Immature natural killer cell (primary cell): ENCODE measurements around the gene TRIP6. TPM values are rescaled to one million over a fixed set of nuclear protein-coding genes. Genes with fewer than 3 reads are reported as not detected.
A peak's percentile ranks its signal among the peaks of the same experiment; 100 is the strongest.

ENCODE experiments used
- DNase-seq, 3 donors: peaks; one replicate each; pipeline ENCODE4 v3.0.0; 2022; ENCODE audit warnings: mixed read lengths in 1 of 3
- H3K27ac Mint-ChIP-seq, 6 donors: one replicate each; pipeline ENCODE4 v1.8.0; 2020; ENCODE audit warnings: mixed read lengths in 6 of 6, mild to moderate bottlenecking in 5 of 6, inconsistent platforms in 4 of 6, moderate library complexity in 3 of 6
- H3K27me3 Mint-ChIP-seq, 3 donors: one replicate each; pipeline ENCODE4 v1.8.0; 2020 to 2021; ENCODE audit warnings: low read depth in 3 of 3, mild to moderate bottlenecking in 3 of 3, mixed read lengths in 3 of 3, moderate library complexity in 3 of 3, inconsistent platforms in 1 of 3
- H3K36me3 Mint-ChIP-seq, 3 donors: one replicate each; pipeline ENCODE4 v1.8.0; 2020; ENCODE audit warnings: mixed read lengths in 3 of 3, inconsistent platforms in 2 of 3, mild to moderate bottlenecking in 2 of 3
- H3K4me1 Mint-ChIP-seq, 2 donors: one replicate each; pipeline ENCODE4 v1.8.0; 2020; ENCODE audit warnings: inconsistent platforms in 2 of 2, mild to moderate bottlenecking in 2 of 2, mixed read lengths in 2 of 2, moderate library complexity in 1 of 2
- H3K4me3 Mint-ChIP-seq, 5 donors: one replicate each; pipeline ENCODE4 v1.8.0; 2020; ENCODE audit warnings: mild to moderate bottlenecking in 5 of 5, mixed read lengths in 5 of 5, inconsistent platforms in 3 of 5, moderate library complexity in 3 of 5
- H3K9me3 Mint-ChIP-seq, 6 donors: one replicate each; pipeline ENCODE4 v1.8.0; 2020; ENCODE audit warnings: mild to moderate bottlenecking in 6 of 6, mixed read lengths in 6 of 6, inconsistent platforms in 4 of 6, moderate library complexity in 3 of 6
- polyA plus RNA-seq, 3 donors: library from polyadenylated mRNA; unstranded; fragments of 300-500 nt; fragmentation: Illumina TruSeq; gene quantifications; one replicate each; pipeline ENCODE4 v1.2.3, GENCODE V29; 2021

The TRIP6 gene, protein sequence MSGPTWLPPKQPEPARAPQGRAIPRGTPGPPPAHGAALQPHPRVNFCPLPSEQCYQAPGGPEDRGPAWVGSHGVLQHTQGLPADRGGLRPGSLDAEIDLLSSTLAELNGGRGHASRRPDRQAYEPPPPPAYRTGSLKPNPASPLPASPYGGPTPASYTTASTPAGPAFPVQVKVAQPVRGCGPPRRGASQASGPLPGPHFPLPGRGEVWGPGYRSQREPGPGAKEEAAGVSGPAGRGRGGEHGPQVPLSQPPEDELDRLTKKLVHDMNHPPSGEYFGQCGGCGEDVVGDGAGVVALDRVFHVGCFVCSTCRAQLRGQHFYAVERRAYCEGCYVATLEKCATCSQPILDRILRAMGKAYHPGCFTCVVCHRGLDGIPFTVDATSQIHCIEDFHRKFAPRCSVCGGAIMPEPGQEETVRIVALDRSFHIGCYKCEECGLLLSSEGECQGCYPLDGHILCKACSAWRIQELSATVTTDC
- polyA plus RNA-seq: under 1 TPM in 1 of 3 donors, not detected in 2; 0.11 TPM

DNA sequence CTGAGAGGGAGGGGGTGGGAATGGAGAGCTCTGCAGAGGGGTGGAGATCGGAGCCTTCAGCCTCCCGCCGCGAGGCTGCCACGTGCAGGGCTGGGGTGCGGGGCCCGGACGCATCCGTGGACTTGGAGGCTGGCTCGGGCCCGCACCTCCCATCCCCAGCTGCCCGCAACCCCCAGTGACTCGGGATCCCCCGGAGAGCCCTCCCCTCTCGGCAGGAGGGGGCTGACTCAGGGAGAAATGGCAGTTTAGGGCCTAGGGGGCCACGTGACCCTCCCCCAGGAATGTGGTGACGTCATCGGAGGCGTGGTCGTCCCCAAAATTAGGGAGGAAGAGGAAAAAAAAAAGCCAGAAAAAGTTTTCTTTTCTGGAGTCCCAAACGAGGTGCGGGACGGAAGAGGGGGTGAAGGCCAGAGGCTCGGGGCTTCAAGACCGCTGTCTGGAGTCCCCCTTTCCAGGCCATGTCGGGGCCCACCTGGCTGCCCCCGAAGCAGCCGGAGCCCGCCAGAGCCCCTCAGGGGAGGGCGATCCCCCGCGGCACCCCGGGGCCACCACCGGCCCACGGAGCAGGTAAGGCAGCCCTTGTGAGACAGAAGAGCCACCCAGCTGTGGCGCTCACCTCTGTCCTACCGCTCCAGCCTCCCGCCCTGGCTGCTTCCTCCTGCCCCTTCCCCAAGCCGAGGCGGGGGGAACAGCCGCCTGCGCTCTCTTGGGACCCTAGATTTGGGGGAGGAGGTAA lies at the start of gene TRIP6:
Gene TRIP6 (plus strand): TSS at position 348 of the 736 bp plus-strand sequence. CDS start 111 bp downstream, at position 459.
- H3K27me3 Mint-ChIP-seq: peaks cover 0 to 4% (median 2%) of the 10 kb centered on the region in 3 donors
- H3K27ac Mint-ChIP-seq: no peak within 1 kb of the TSS
- peaks cover 0 to 2% of the 10 kb centered on the region in 2 donors for H3K4me1 Mint-ChIP-seq
- no peaks in the 10 kb centered on the region for H3K9me3 Mint-ChIP-seq
- no peak for DNase-seq
- H3K4me3 Mint-ChIP-seq: peak within 1 kb of the TSS in 1 of 5 donors; percentile 13
- H3K36me3 Mint-ChIP-seq: peaks cover 12 to 14% (median 13%) of the 10 kb centered on the region in 3 donors

DNA sequence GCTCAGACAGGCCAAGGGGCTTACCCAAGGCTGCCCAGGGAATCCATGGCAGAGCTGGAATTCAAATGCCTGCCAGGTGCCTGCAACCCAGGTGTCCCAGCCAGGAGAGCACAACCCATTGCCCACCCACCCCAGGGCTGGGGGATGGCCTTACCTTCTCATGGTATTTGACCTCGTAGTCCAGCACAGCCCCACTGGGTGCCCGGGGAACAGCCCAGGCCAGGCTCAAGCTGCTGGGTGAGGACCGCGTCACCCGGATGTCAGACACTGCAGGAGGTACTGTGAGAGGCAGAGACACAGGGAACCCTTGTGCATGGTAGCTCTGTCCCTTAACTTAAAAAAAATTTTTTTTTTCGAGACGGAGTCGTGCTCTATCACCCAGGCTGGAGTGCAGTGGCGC lies 48.8 kb upstream of the TRIP6 start:
- Mint-ChIP-seq H3K27ac (no peak overlapping the region), H3K4me1 (no peaks in the 10 kb centered on the region), H3K9me3 (no peaks in the 10 kb centered on the region), H3K36me3 (no peaks in the 10 kb centered on the region), H3K4me3 (no peak overlapping the region), H3K27me3 (peaks cover 0 to 5% (median 5%) of the 10 kb centered on the region in 3 donors)
- DNase-seq: no peak

DNA sequence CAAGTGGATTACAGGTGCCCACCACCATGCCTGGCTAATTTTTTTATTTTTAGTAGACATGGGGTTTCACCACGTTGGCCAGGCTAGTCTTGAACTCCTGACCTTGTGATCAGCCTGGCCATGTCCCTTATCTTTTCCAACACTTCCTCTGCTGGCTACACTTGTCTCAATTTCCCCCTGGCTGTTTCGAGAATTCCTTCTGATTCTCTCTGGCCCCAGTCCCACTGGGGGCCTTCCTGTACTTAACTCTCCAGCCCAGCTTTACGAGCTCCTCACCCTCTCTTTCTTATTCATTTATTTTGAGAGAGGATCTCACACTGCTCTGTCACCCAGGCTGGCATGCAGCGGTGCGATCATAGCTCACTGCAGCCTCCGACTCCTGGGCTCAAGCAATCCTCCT lies 48.4 kb upstream of the TRIP6 start:
- H3K4me1 Mint-ChIP-seq: no peaks in the 10 kb centered on the region
- peaks cover 0 to 5% (median 3%) of the 10 kb centered on the region in 3 donors for H3K27me3 Mint-ChIP-seq
- no peak overlapping the region for H3K4me3 Mint-ChIP-seq
- no peak overlapping the region for H3K27ac Mint-ChIP-seq
- H3K9me3 Mint-ChIP-seq: no peaks in the 10 kb centered on the region
- H3K36me3 Mint-ChIP-seq: no peaks in the 10 kb centered on the region
- DNase-seq: no peak

DNA sequence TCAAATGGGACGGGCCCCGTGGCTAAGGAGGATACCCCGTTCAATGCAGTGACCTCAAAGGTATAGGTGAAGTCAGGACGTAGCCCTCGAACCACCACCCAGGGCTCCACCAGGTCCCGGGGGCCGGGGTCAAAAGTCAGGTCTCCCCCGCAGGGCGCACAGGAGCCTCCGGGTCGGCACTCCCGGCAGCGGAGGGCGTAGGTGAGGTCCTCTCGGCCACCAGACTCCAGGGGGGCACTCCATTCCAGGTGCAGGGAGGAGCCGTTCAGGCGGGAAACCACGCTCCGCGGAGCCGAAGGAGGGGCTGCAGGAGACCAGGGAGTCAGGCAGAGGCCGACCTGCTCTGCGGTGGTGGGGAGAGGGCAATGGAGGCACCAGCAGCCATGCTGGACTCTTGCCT lies 47.6 kb upstream of the TRIP6 start:
- peaks cover 0 to under 1% (median 0%) of the 10 kb centered on the region in 6 donors for H3K9me3 Mint-ChIP-seq
- H3K4me3 Mint-ChIP-seq: no peak overlapping the region
- no peak for DNase-seq
- peaks cover 2 to 7% (median 3%) of the 10 kb centered on the region in 3 donors for H3K27me3 Mint-ChIP-seq
- H3K27ac Mint-ChIP-seq: no peak overlapping the region
- no peaks in the 10 kb centered on the region for H3K36me3 Mint-ChIP-seq
- no peaks in the 10 kb centered on the region for H3K4me1 Mint-ChIP-seq

DNA sequence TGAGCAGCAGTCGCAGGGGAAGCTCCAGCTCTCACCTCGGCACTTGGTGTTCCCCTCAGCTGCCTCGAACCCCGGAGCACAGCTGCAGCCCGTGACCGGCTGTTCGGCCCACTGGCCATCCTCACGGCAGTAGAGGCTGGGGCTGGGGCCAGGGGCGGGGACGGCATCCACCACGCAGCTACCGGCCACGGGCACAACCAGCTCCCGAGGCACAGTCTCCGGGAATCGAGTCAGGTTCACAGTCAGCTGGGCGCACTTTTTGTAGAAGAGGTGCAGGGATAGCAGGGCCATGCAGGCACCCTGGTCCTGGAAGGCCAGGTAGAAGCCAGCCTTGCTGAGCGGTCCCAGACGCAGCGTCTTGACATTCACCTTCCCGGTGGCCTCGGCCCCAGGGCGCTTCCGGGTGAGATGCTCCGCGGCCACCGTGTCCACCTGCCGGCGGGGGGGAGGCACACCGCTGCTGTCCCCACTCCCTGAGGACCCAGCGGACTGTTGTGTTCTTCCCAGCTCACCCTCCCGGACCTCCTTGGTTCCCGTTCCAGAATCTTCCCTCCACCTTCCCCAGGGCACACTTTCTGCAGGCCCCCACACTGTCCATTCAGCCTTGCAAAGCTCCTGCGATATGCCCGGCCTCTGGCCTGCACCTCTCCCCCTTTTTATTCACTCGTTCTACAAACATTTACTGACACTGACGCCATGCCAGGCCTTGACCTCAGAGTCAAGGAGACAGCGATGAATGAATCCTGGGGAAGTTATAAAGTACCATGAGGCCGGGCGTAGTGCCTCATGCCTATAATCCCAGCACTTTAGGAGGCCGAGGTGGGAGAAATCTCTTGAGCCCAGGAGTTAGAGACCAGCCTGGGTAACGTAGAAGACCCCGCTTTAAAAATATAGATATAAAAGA lies 44.7 kb upstream of the TRIP6 start:
- peaks cover 0 to 3% (median 0%) of the 10 kb centered on the region in 3 donors for H3K36me3 Mint-ChIP-seq
- no peak for DNase-seq
- H3K9me3 Mint-ChIP-seq: peaks cover 0 to 2% (median 0%) of the 10 kb centered on the region in 6 donors
- peaks cover 6 to 7% of the 10 kb centered on the region in 2 donors for H3K4me1 Mint-ChIP-seq
- H3K27ac Mint-ChIP-seq: no peak overlapping the region
- H3K4me3 Mint-ChIP-seq: no peak overlapping the region
- peaks cover 9 to 17% (median 14%) of the 10 kb centered on the region in 3 donors for H3K27me3 Mint-ChIP-seq

DNA sequence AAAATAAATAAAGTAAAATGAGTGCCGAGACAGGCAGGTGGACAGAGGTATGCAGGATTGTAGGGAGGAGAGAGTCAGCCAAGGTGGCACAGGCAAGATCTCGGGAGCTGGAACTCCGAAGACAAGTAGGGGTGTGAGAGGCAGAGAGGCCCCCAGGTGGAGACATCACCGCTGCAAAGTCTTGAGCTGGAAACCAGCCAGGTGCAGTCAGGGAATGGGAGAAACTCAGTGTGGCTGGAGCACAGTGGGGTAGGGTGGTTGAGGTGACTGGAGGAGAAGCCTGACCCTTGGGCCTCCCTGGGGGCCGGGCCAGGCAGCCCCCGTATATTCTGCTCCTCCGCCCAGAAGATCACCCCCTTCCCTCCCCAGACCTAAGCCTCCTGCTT lies 44.1 kb upstream of the TRIP6 start:
- peaks cover 13 to 21% (median 16%) of the 10 kb centered on the region in 3 donors for H3K27me3 Mint-ChIP-seq
- no peak overlapping the region for H3K27ac Mint-ChIP-seq
- H3K4me3 Mint-ChIP-seq: no peak overlapping the region
- H3K9me3 Mint-ChIP-seq: peaks cover 0 to 2% (median 0%) of the 10 kb centered on the region in 6 donors
- peaks cover 0 to 3% (median 0%) of the 10 kb centered on the region in 3 donors for H3K36me3 Mint-ChIP-seq
- peaks cover 10 to 12% of the 10 kb centered on the region in 2 donors for H3K4me1 Mint-ChIP-seq
- no peak for DNase-seq

DNA sequence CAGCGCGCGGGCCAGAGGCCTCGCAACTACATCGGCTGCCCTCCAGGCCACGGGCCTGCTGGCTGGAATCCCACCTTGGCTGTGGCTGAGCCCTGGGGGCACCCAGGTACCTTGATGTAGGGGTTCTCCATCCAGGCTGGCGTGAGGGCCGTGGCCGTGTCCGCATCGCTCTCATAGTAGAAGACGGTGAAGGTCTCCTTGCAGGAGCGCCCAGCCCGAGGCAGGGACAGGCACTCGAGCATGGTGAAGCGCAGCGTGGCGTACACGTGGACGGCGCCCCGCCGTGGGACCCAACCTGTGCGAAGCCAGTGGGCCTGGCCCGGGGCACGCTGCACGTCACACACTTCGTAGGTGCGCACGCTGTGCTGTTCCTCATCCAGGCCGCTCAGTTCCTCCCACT lies 43.7 kb upstream of the TRIP6 start:
- H3K4me1 Mint-ChIP-seq: peaks cover 11 to 12% of the 10 kb centered on the region in 2 donors
- no peak overlapping the region for H3K4me3 Mint-ChIP-seq

DNA sequence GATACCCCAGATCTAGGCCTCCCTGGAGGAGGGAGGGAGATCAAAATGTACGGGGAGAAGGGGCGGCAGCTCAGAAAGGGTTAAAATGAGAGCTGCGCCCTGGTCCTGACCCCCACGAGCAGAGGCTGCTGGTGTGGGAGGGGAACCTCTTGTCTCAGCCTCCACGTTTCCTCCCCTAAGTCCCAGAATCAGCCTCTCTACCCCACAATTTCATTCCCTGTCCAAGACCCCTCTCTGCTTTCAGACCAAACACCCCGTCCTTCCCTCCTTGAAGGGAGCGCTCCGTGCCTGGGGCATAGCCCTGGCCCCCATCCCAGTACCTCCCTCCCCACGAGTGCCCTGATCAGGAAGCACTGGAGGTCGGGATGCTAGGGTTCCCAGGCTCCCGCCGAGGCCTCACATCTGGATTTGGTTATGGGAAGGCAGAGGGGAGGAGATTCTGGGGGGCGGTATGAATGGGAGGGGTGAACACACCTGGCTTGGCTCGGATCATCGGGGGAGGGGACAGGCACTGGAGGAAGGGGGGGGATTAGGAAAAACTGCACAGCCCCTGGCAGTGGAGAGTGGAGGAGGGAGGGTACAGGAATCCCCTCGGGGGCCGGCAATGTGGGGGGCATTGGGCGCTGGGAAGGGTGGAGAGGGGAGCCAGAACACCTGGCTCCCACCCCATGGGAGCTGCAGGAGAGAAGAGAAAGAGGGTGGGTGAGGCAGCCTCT lies 42.5 kb upstream of the TRIP6 start:
- no peak overlapping the region for H3K27ac Mint-ChIP-seq
- peaks cover 16 to 25% (median 16%) of the 10 kb centered on the region in 3 donors for H3K27me3 Mint-ChIP-seq
- peaks cover 0 to 2% (median 0%) of the 10 kb centered on the region in 6 donors for H3K9me3 Mint-ChIP-seq
- no peak overlapping the region for H3K4me3 Mint-ChIP-seq
- DNase-seq: no peak
- peaks cover 0 to 3% (median 0%) of the 10 kb centered on the region in 3 donors for H3K36me3 Mint-ChIP-seq
- H3K4me1 Mint-ChIP-seq: peaks cover 12 to 13% of the 10 kb centered on the region in 2 donors

More for the DNA sequence above, 43.7 kb upstream of the TRIP6 start:
- Mint-ChIP-seq H3K27ac (no peak overlapping the region), H3K9me3 (peaks cover 0 to 2% (median 0%) of the 10 kb centered on the region in 6 donors), H3K36me3 (peaks cover 0 to 3% (median 0%) of the 10 kb centered on the region in 3 donors), H3K27me3 (peaks cover 15 to 21% (median 16%) of the 10 kb centered on the region in 3 donors)
- DNase-seq: no peak

DNA sequence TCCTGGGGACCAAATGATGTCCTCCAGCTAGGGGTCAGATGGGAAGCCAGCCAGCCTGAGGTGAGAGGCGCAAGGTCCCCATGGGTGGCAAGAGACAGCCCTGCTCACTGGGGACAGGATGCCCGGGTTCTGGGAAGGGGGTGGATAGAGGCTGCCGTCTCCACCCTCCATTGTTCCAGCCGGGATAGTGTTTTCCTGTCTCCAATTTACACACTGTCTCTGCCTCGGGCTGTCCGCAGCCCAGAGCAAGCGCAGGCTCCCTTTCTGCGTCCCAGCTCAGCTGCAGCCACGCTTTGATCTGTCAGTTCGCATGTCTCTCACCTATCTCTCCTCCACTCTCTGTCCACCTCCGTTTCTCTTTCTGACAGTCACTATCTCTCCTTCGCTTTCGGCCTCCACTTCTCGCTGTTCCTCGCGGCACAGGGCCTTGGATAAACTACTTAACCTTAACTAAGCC lies 41.9 kb upstream of the TRIP6 start:
- Mint-ChIP-seq H3K36me3 (peaks cover 0 to 3% (median 0%) of the 10 kb centered on the region in 3 donors), H3K4me3 (no peak overlapping the region), H3K4me1 (peaks cover 12 to 13% of the 10 kb centered on the region in 2 donors), H3K27ac (no peak overlapping the region), H3K9me3 (peaks cover 0 to 2% (median 0%) of the 10 kb centered on the region in 6 donors), H3K27me3 (peaks cover 16 to 26% (median 16%) of the 10 kb centered on the region in 3 donors)
- DNase-seq: no peak

DNA sequence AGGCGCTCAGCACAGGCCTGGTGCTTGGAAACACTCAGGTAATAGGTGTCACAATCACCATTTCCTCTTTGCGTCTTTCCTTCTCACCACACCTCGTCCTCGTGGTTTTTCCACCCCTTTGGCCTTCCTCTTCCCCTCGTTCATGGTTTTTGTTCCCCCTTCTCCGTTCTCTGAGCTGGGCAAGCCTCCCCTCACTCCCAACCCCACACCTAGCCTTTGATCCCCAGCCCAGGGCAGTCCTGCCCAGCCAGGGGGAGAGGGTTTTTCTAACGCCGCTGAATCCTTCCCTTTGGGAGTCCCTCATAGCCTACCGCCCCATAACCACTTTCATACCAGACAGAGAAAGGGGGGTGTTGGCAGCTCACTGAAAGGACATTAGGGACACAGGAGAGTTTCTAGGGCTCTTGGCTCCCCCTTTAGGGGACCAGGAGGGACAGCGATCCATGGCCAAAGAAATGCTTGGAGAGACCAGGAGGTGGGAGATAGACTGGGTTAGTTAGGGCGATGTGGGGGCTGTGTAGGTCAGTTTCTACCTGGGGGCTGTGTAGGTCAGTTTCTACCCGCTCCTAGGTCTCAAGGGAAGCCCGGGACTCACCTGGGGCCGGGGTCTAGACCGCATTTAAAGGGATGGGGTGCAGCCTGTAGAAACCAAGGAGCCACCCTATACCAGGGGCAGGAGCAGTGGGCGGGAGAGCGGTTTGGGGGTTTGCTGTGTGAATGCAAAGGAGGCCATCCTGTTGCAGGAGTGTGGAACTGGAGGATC lies 41.3 kb upstream of the TRIP6 start:
- peaks cover 0 to 2% (median 0%) of the 10 kb centered on the region in 6 donors for H3K9me3 Mint-ChIP-seq
- no peak for DNase-seq
- peaks cover 0 to 3% (median 0%) of the 10 kb centered on the region in 3 donors for H3K36me3 Mint-ChIP-seq
- H3K4me3 Mint-ChIP-seq: peak overlapping the region in 4 of 5 donors; percentile 4 to 69 (median 11)
- H3K4me1 Mint-ChIP-seq: peaks cover 12 to 13% of the 10 kb centered on the region in 2 donors
- H3K27me3 Mint-ChIP-seq: peaks cover 14 to 26% (median 16%) of the 10 kb centered on the region in 3 donors
- H3K27ac Mint-ChIP-seq: no peak overlapping the region

DNA sequence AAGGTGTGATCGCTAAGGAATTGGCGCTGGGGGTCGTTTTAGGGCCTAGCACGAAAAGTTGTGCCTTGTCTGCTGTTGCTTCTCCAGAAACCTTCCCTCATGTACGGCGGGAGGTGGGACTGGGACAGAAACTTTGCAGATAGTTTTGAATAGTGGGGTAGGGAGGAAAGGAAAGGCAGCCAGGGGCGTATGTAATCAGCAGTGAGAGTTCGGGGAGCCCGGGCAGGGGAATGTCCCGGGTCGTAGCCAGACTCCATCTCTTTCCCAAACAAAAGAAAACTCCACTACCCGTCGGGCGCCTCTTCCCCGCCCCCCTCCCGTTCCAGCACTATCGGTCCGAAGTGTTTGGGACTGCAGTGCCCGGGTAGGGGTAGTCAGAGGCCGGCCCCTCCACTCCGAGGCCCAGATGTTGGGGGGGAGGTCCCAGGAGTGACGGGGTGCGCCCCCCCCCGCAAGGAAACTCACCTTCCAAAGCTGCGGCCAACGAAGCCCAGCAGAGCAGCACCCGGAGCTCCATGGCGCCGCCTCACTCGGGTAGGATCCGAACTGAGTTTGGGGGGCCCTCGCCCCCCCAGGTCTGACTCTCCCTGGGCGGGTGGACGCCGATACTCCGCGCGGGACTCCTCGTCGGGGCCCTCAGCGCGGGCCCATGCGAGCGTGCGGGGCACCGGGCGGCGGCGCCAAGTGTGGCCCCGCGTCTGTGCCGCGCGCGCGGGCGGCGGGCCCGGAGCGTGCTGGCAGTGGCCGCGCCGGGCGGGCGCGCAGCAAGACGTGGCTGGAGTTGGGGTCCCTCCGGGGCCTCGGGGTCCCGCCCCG lies 40.5 kb upstream of the TRIP6 start:
- DNase-seq: no peak
- Mint-ChIP-seq H3K27me3 (peaks cover 14 to 26% (median 16%) of the 10 kb centered on the region in 3 donors), H3K9me3 (peaks cover 0 to 2% (median 0%) of the 10 kb centered on the region in 6 donors), H3K4me3 (peak overlapping the region; percentile 1 to 69 (median 15)), H3K4me1 (peaks cover 12 to 13% of the 10 kb centered on the region in 2 donors), H3K27ac (no peak overlapping the region), H3K36me3 (peaks cover 0 to 3% (median 0%) of the 10 kb centered on the region in 3 donors)
